Uterus (tissue), 2 donors: ENCODE results near the gene OPRD1.

Source experiments
- CTCF ChIP-seq, 4 experiments: fragments of 200-600 bp in 2 of 4; fragments of 450-650 bp in 2 of 4; sonication (generic) in 2 of 4; IDR thresholded peaks; one replicate each; pipeline ENCODE4 v1.5.1; 2016 to 2019; ENCODE audit warnings: antibody characterized with exemption in 4 of 4, mild to moderate bottlenecking in 2 of 4, moderate library complexity in 1 of 4
- POLR2A ChIP-seq, 2 donors: fragments of 450-650 bp; IDR thresholded peaks; one replicate each; pipeline ENCODE4 v1.6.1; 2016; ENCODE audit warnings: antibody characterized with exemption in 2 of 2, mild to moderate bottlenecking in 1 of 2, moderate library complexity in 1 of 2

- TF ChIP-seq CTCF (IDR thresholded peaks at IDR 0.05) (no peak), POLR2A (IDR thresholded peaks at IDR 0.05) (no peak)
These were observed 74.2 kb downstream of the OPRD1 start for GRCh38 chr1:28885977-28886730.
